WI38 (cell line): ENCODE measurements around the gene RAB11FIP5.

ENCODE experiments used
- H3K4me3 ChIP-seq: 2 replicates; pipeline ENCODE4 v1.5.1; 2011; ENCODE audit warnings: low read depth, mild to moderate bottlenecking, control low read depth, low read length
- CTCF ChIP-seq: IDR thresholded peaks from 2 replicates; pipeline ENCODE4 v1.5.1; 2012; ENCODE audit warnings: low read depth, mild to moderate bottlenecking, control low read depth, low read length

The RAB11FIP5 gene

DNA sequence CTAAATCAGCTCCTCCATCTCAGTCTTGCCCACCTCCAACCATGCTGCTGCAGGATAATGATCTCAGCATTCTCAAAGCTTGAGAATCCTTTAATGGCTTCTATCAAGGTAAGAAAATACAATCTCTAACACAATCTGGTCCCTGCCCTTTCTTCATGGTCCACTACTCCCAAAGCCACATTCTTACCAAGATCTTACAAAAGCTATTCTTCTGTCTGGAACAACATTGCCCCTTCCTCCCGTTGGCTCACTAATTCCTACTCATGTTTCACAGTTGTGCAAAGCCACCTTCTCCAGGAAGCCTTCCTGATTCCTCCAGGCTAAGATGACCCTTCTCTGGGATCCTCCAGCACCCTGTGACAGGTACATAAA, 35.3 kb downstream of the RAB11FIP5 start:
- no peak overlapping the region for H3K4me3 ChIP-seq
- TF ChIP-seq CTCF = no peak

- TF ChIP-seq CTCF = no peak
- H3K4me3 ChIP-seq = no peak overlapping the region
Measured at GRCh38 chr2:73076701-73077423, 35.9 kb downstream of the RAB11FIP5 start.

DNA sequence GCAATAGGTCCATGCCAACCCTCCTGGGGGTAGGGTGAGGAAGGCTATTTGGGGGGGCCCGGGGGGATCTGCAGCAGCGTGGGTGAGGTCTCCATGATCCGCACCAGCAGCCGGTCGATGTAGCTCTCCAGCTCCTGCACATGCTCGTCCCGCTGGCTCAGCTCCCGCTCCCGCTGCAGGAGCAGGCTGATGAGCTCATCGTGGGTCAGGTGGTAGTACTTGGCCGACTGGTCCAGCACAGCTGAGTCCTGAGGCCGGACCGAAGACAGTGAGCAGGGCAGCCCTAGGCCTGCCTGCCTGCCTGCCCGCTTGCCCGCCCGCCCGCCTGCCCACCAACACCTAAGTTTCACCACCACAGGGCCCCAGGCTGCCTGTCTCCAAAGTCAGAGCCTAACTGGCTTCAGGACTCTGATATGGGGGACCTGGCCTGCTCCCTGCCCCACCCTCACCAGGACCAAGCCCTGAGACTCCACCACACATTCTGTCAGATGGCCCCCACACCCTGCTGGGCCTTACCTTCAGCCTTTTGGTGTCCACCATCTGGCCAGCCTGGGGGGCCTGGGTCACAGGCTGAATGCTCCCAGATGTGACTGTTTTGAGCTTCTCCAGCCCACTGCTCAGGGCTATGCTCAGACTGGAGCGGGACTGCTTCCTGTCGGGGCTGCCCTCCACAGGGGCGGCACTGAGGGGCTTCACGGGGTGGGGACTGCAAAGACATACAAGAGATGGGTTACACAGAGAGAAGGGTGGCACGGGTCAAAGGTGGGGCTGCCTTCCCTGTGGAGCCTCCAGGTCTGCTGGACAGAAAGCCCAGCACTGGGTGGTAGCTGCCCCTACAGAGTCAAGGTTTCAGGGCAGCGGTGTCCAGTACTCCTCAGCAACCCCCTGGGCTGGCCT, 37.0 kb downstream of the RAB11FIP5 start:
- no peak for TF ChIP-seq CTCF
- H3K4me3 ChIP-seq = no peak overlapping the region

DNA sequence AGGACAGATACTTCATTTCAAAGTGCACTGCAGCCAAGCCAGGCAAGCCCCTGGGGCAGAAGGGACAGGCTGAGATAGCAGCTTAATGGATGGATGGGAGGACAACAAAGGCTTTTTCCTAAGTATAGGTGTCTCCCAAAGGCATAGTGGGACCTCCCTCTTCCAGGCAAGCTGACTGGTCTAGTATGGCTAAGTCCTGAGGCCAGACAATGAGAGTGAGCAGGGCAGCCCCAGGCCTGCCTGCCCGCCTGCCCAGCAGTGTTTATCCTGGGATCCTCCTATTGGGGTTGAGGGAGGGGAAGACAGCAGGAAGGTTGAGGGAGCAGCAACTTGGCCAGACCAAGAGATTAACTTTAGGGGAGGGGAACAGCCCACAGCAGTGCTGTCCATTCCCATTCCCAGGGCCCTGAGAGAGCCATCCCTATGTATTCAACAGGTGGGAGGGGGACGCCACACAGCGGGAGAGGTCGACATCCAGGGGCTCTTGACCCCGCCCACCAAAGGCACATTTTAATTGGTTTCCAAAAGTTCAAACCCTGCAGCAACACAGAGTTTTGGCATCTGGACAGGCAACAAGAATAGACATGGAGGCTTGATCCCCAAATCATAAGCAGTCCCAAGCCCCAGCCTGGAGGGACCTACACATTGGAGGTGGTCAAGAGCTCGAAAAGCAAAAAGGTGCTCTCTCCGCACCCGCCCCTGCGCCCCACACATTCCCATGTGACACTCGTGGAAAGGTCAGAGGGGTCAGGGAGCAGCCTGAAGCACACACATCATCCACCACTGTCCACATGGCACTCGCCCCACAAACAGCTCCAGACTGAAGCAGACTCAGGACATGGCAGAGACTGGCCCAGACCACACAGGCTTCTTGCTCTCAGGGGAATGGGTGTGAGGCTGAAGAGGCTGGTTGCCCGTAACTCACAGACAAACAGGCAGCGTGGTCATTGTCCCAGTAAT, 38.4 kb downstream of the RAB11FIP5 start:
- no peak for TF ChIP-seq CTCF
- no peak overlapping the region for H3K4me3 ChIP-seq

DNA sequence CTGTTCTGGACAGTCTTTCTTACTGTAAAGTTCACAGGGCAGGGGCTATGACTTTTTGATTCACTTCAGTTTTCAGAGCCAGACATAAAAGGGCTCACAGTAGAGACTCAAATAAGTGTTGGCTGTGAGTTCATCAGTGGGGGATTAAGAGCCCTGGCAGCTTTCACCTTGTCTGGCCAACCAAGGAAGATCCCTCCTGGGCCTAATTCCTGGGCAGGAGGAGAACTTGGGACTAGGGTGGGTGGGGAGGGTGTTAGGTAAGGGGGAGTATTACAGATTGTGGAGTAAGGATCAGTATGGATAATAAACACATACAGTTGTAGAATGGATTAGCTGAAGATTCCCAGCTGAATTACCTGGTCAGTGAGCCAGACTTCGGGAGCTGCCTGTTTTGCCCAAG, 40.3 kb downstream of the RAB11FIP5 start:
- peak overlapping the region; percentile 79; the same call in 1 of the 2 replicates for H3K4me3 ChIP-seq
- TF ChIP-seq CTCF = no peak

DNA sequence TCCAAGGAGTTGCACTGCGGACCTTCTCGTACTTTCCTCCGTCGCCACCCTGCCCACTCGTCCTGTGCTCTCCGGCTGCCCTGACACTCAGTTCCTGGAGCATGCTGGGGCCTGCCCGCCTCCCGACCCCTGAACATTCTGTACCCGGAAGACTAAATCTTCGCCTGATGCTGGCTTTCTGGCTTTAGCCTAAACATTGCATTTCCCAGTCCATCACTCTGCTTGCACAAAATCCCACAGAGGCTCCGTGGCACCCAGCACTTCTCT, 40.7 kb downstream of the RAB11FIP5 start:
- no peak for TF ChIP-seq CTCF
- peak overlapping the region; percentile 79 for H3K4me3 ChIP-seq
